ENCODE results near the gene MAGEB17.

DNA sequence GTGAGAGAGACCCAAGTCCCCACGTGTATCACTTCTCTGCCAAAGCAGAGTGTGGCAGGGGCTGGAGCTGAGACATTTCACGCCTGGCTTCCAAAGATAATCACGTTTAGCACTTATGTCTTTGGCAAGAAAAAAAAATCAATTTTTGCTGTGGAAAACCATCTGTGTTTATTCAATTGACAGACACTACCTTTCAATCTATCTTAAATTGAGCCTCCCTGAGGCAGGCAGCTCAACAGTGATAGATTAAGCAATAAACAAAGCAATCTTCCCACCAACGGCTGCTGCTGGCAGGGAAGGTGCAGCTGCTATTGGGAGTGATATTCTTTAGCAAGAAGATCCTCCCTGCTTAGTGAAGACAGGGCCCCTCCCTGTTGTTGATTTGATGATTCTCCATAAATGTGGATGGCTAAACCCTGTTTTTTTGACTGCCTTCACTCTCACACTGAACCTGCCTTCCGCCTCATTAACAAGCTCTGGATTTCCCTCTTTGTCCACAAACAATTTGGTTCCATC, 11.6 kb upstream of the MAGEB17 start:
- TF ChIP-seq POLR2AphosphoS5 (IDR thresholded peaks at IDR 0.05; ENCODE audit: borderline replicate concordance, low read depth, low read length) (no peak), EZH2 (IDR thresholded peaks at IDR 0.05) (no peak), FOXP2 (optimal IDR thresholded peaks at IDR 0.05; ENCODE audit: control extremely low read depth, extremely low read length, insufficient read depth) (no peak)

Measured in SK-N-MC (cell line).